ENCODE data around the gene CADM1.

The CADM1 gene

DNA sequence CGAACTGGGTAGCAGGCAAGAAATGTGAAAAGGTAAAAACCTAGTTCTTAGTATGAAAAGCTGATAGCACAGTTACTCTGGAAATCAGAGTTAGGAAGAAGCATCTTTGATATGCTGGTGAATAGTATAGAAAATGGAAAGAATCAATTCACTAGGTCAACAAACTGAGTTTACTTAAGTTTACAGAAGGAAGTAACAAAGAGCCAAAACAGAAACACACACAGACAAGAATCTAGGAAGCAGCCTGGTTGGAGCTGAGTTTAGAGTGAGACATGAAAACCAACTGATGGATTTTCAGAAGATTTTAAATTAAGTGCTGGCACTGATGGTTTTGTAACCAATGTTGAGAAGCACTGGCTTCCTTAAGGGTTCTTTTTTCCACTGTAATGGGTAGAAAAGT, 296.3 kb downstream of the CADM1 start:
- Histone ChIP-seq H3K27me3 (ENCODE audit: control insufficient read depth, insufficient read depth, low read length) (no peaks in the 10 kb centered on the region), H3K4me3 (ENCODE audit: low read depth, low read length) (no peak overlapping the region), H3K27ac (ENCODE audit: low read depth, low read length) (no peak overlapping the region), H3K9me3 (ENCODE audit: control insufficient read depth, insufficient read depth, low read length) (no peaks in the 10 kb centered on the region), H3K9ac (ENCODE audit: low read depth, low read length) (no peak overlapping the region), H3K36me3 (ENCODE audit: control insufficient read depth, insufficient read depth, low read length) (no peaks in the 10 kb centered on the region), H3K4me1 (ENCODE audit: control insufficient read depth, insufficient read depth, low read length) (peaks cover 20% of the 10 kb centered on the region)

DNA sequence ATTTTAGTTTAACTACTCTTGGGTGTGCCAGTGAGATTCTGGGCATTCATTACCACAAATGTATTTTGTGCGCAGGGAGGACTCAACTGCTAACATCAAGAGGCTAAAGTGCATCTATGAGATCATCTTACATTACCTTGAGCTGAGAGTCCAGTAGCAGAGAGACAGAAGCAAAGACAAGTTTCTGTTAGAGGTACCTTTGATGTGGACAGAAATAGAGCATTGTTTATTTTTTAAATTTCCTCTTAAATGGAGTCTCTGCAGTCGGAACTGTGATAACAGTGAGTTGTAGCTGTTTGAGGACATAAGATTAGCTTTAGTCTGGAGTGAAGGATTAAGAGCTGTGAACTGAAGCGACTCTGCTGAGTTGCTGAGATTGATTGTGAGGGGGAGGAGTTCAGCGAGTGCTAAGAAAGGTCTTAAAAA, 297.0 kb downstream of the CADM1 start:
- no peak overlapping the region for H3K4me3 ChIP-seq (ENCODE audit: low read depth, low read length)
- no peak overlapping the region for H3K27ac ChIP-seq (ENCODE audit: low read depth, low read length)

DNA sequence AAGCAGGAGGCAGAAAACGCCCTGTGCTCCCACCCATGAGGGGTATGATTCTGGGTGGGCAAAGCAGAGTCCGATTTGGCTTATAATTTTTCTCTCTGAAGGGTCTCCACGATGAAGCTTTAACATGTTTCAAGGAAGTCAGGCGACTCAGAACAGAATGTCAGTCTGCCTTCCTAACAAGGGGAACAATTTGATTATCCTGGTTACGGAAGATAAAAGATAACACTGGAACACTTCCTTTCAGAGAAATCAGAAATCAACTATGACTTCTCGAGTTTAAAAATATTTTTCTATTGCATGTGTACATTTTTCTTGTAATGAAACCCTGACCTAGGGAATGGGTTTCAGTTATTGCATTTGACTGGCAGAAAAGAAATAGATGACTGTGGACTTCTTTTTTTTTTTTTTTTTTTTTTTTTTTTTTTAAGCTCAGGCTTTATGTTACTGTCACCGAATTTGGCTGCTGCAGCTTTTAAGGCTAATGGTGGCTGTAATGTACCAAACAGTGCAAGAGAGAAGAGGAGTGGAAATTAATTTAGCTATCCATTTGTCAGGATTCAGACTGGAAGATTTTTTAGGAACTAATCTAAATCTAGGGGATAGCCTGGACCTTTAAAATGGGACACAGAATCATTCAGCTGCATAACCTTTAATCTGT, 297.7 kb downstream of the CADM1 start:
- Histone ChIP-seq H3K36me3 (ENCODE audit: control insufficient read depth, insufficient read depth, low read length) (no peaks in the 10 kb centered on the region), H3K9me3 (ENCODE audit: control insufficient read depth, insufficient read depth, low read length) (no peaks in the 10 kb centered on the region), H3K4me1 (ENCODE audit: control insufficient read depth, insufficient read depth, low read length) (peaks cover 29% of the 10 kb centered on the region), H3K9ac (ENCODE audit: low read depth, low read length) (no peak overlapping the region), H3K4me3 (ENCODE audit: low read depth, low read length) (no peak overlapping the region), H3K27me3 (ENCODE audit: control insufficient read depth, insufficient read depth, low read length) (no peaks in the 10 kb centered on the region), H3K27ac (ENCODE audit: low read depth, low read length) (no peak overlapping the region)

More for the DNA sequence above, 297.0 kb downstream of the CADM1 start:
- Histone ChIP-seq H3K36me3 (ENCODE audit: control insufficient read depth, insufficient read depth, low read length) (no peaks in the 10 kb centered on the region), H3K4me1 (ENCODE audit: control insufficient read depth, insufficient read depth, low read length) (peaks cover 27% of the 10 kb centered on the region), H3K27me3 (ENCODE audit: control insufficient read depth, insufficient read depth, low read length) (no peaks in the 10 kb centered on the region), H3K9ac (ENCODE audit: low read depth, low read length) (no peak overlapping the region), H3K9me3 (ENCODE audit: control insufficient read depth, insufficient read depth, low read length) (no peaks in the 10 kb centered on the region)

DNA sequence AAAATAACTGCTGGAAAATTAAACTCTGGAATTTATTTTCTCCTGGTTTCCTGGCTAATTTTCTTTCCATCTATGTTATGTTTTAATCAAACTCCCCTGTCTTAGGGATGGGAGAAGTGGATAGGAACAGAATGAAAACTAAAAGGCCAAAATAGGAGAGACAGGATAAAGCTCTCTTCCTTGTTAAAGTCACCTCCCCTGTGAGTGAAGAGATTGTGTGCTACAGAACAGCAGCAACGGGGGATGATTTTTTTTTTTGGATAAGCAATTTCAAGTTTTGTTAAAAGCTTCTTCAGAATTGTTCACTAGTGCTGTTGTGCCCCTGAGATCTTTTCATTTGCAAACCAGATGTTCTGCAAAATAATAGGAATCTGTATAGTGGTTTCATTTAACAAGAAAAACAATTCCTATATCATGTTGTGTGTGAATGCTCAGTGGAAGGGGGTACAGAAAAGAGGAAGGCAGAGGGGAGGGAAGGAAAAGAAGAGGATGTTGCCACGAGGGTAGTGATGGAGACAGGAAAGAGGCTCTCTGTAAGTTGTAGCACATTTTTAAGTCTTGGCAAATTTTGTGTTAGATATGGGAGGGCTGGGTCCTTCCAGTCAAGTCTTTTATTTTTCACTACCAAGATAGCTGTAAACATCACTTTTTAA, 301.2 kb downstream of the CADM1 start:
- Histone ChIP-seq H3K9ac (ENCODE audit: low read depth, low read length) (no peak overlapping the region), H3K4me3 (ENCODE audit: low read depth, low read length) (no peak overlapping the region), H3K27ac (ENCODE audit: low read depth, low read length) (peak overlapping the region; percentile 67), H3K9me3 (ENCODE audit: control insufficient read depth, insufficient read depth, low read length) (no peaks in the 10 kb centered on the region), H3K27me3 (ENCODE audit: control insufficient read depth, insufficient read depth, low read length) (no peaks in the 10 kb centered on the region), H3K36me3 (ENCODE audit: control insufficient read depth, insufficient read depth, low read length) (no peaks in the 10 kb centered on the region), H3K4me1 (ENCODE audit: control insufficient read depth, insufficient read depth, low read length) (peaks cover 35% of the 10 kb centered on the region)

DNA sequence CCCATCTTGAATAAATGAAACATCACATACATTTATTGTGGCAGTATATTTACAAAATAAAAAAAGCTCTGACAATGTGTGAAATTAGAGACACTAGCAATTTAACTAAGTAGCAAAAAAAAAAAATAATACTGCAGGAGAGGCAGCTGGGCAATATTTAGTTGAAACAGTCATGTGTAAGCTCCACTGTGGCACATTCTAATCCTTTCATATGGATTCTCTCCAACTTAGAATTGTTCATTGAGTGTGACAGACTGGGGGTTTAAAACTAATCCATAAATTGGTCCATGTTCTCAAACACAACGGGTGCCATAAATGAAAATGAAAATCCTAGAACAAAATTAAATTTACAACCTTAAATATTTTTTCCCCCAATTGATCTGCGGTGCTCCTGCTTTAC, 302.1 kb downstream of the CADM1 start:
- H3K4me1 ChIP-seq (ENCODE audit: control insufficient read depth, insufficient read depth, low read length) = peaks cover 35% of the 10 kb centered on the region
- no peaks in the 10 kb centered on the region for H3K9me3 ChIP-seq (ENCODE audit: control insufficient read depth, insufficient read depth, low read length)
- no peak overlapping the region for H3K9ac ChIP-seq (ENCODE audit: low read depth, low read length)
- no peaks in the 10 kb centered on the region for H3K36me3 ChIP-seq (ENCODE audit: control insufficient read depth, insufficient read depth, low read length)
- H3K4me3 ChIP-seq (ENCODE audit: low read depth, low read length) = no peak overlapping the region
- H3K27ac ChIP-seq (ENCODE audit: low read depth, low read length) = no peak overlapping the region
- no peaks in the 10 kb centered on the region for H3K27me3 ChIP-seq (ENCODE audit: control insufficient read depth, insufficient read depth, low read length)

DNA sequence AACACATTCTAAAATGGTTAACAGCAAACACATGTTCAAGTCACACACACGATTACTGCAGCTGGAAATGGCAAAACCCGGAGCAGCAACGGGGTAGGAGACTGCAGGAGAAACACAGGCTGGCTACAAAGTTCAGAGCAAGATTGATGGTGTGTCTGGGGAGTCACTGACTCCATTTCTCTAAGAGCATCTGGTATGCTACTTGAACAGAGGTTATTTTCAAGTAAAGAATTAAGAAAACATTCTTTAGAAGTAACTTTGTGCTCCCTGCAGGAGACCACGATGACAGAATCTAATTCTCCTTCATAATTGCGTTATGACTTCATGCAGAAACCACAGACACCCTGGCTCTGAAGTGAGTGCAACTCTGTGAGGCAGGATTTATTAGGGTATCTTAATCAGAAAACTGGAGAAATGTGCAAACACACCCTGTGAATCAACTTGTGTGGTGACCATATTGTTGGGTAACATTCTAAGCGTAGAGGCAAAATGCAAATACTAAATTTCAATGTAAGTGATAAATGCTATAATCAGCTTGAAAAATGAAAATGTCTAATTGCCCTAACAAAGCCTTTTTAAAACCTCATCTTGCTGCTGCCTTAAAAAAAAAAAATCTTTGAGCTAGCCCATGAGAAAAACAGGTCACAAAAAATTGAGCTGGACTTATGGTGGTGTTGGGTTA, 303.0 kb downstream of the CADM1 start:
- Histone ChIP-seq H3K9ac (ENCODE audit: low read depth, low read length) (no peak overlapping the region), H3K9me3 (ENCODE audit: control insufficient read depth, insufficient read depth, low read length) (no peaks in the 10 kb centered on the region)

DNA sequence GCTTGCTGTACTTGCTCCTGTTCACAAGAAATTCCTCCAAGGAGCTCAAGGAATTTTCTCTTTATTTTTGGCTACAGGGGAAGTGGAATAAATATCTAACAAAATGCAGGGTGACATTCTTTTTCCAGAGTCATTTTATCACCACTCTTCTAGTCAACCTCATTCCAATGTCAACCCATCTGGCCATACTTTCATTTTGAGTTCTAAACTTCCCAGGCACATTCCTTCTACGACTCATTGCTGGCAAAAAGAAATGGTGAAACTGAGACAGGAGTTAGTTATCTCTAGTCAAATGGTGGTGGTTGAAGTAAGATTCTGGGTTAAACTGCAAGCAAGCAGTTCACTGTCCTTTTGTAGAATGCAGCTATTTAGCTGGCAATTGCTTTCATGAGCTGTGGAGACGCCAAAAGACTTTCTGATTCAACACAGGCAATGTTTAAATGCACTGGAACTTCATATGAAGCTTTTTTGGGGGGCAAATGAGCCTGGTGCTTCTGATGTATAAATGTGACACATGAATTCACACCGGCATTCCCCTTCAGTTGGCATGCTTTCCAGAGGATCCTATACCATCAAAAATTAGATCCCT, 304.6 kb downstream of the CADM1 start:
- H3K27ac ChIP-seq (ENCODE audit: low read depth, low read length) = no peak overlapping the region
- no peaks in the 10 kb centered on the region for H3K36me3 ChIP-seq (ENCODE audit: control insufficient read depth, insufficient read depth, low read length)
- H3K4me1 ChIP-seq (ENCODE audit: control insufficient read depth, insufficient read depth, low read length) = peaks cover 34% of the 10 kb centered on the region
- no peaks in the 10 kb centered on the region for H3K27me3 ChIP-seq (ENCODE audit: control insufficient read depth, insufficient read depth, low read length)
- H3K9me3 ChIP-seq (ENCODE audit: control insufficient read depth, insufficient read depth, low read length) = no peaks in the 10 kb centered on the region
- H3K4me3 ChIP-seq (ENCODE audit: low read depth, low read length) = no peak overlapping the region
- no peak overlapping the region for H3K9ac ChIP-seq (ENCODE audit: low read depth, low read length)

More for the DNA sequence above, 303.0 kb downstream of the CADM1 start:
- H3K27ac ChIP-seq (ENCODE audit: low read depth, low read length) = no peak overlapping the region
- H3K36me3 ChIP-seq (ENCODE audit: control insufficient read depth, insufficient read depth, low read length) = no peaks in the 10 kb centered on the region
- no peak overlapping the region for H3K4me3 ChIP-seq (ENCODE audit: low read depth, low read length)
- H3K4me1 ChIP-seq (ENCODE audit: control insufficient read depth, insufficient read depth, low read length) = peaks cover 34% of the 10 kb centered on the region
- no peaks in the 10 kb centered on the region for H3K27me3 ChIP-seq (ENCODE audit: control insufficient read depth, insufficient read depth, low read length)

DNA sequence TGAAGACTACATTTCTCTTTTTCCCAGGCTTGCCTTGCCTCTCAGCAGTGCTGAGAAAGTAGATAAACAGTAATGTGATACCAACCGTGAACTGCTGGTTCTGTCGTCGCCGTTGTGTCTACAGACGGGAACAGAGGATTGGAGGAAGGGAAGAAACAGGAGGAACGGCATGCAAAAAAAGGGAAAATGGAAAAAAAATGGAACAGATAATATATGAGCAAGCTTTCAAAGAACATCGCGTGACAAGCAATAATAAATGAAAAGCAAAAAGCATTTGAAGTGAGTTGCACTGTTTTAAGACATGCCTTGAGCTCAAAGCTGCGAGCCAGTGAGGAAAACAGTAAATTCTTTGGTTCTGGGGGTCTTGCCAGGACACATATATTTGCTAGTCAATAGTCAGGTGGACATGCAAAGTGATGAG, 305.9 kb downstream of the CADM1 start:
- no peak overlapping the region for H3K27ac ChIP-seq (ENCODE audit: low read depth, low read length)
- no peaks in the 10 kb centered on the region for H3K27me3 ChIP-seq (ENCODE audit: control insufficient read depth, insufficient read depth, low read length)
- H3K4me3 ChIP-seq (ENCODE audit: low read depth, low read length) = no peak overlapping the region
- H3K4me1 ChIP-seq (ENCODE audit: control insufficient read depth, insufficient read depth, low read length) = peaks cover 31% of the 10 kb centered on the region
- no peaks in the 10 kb centered on the region for H3K9me3 ChIP-seq (ENCODE audit: control insufficient read depth, insufficient read depth, low read length)
- H3K9ac ChIP-seq (ENCODE audit: low read depth, low read length) = no peak overlapping the region
- H3K36me3 ChIP-seq (ENCODE audit: control insufficient read depth, insufficient read depth, low read length) = no peaks in the 10 kb centered on the region

DNA sequence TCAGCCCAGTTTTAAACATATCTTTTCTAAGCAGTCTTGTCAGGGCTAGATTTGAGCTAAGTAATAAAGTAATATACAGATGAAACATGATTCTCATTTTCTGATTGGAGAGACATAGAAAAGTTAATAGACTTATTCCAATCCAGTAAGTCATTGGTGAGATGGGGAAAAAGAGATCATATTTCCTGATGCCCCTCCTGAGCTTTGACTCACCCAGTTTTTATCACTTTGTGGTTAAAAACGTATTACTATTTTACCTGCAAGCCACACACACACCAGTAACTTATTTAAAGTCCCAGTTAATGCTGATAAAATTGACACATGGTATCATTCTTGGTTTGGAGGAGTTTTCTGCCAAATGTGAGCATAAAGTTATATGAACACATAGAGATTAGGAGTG, 306.8 kb downstream of the CADM1 start:
- Histone ChIP-seq H3K9me3 (ENCODE audit: control insufficient read depth, insufficient read depth, low read length) (no peaks in the 10 kb centered on the region), H3K4me3 (ENCODE audit: low read depth, low read length) (no peak overlapping the region), H3K27me3 (ENCODE audit: control insufficient read depth, insufficient read depth, low read length) (no peaks in the 10 kb centered on the region), H3K9ac (ENCODE audit: low read depth, low read length) (no peak overlapping the region), H3K4me1 (ENCODE audit: control insufficient read depth, insufficient read depth, low read length) (peaks cover 23% of the 10 kb centered on the region), H3K27ac (ENCODE audit: low read depth, low read length) (no peak overlapping the region), H3K36me3 (ENCODE audit: control insufficient read depth, insufficient read depth, low read length) (no peaks in the 10 kb centered on the region)

DNA sequence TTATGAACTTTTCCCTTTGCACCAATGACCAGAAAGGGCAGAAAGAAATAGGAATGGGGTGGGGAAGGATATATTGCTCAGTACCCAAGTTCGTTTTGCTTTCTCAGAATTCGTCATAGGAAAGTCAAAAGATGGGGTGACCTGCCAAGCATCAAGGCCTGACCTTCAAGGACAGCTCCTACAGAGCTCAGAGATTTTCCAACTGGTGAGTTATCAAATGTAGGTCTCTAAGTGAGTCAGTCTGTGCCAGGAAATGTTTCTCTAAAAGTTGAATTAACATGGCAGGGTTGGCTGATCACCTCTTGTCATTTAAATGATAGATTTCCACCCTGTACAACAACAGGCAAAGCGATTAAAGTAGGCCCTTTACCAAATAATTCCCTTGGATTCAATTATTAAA, 307.2 kb downstream of the CADM1 start:
- Histone ChIP-seq H3K4me1 (ENCODE audit: control insufficient read depth, insufficient read depth, low read length) (peaks cover 19% of the 10 kb centered on the region), H3K36me3 (ENCODE audit: control insufficient read depth, insufficient read depth, low read length) (no peaks in the 10 kb centered on the region), H3K27me3 (ENCODE audit: control insufficient read depth, insufficient read depth, low read length) (no peaks in the 10 kb centered on the region), H3K9ac (ENCODE audit: low read depth, low read length) (no peak overlapping the region), H3K9me3 (ENCODE audit: control insufficient read depth, insufficient read depth, low read length) (no peaks in the 10 kb centered on the region), H3K4me3 (ENCODE audit: low read depth, low read length) (no peak overlapping the region), H3K27ac (ENCODE audit: low read depth, low read length) (no peak overlapping the region)

DNA sequence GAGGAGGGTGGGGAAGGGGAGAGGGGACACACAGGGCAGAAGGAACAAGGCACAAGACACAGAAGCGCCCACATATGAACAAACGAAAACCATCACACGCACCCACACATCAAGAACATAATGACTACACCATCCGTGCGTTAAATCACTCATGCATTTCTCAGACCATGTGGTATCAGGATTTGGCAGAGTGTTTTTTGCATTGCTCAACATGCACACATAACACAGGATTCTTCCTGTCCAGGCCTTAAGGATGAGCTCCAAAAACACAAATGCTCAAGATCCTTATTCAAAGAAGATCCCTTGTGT, 309.5 kb downstream of the CADM1 start:
- H3K27me3 ChIP-seq (ENCODE audit: control insufficient read depth, insufficient read depth, low read length) = no peaks in the 10 kb centered on the region
- peaks cover 26% of the 10 kb centered on the region for H3K4me1 ChIP-seq (ENCODE audit: control insufficient read depth, insufficient read depth, low read length)
- H3K36me3 ChIP-seq (ENCODE audit: control insufficient read depth, insufficient read depth, low read length) = no peaks in the 10 kb centered on the region
- no peak overlapping the region for H3K4me3 ChIP-seq (ENCODE audit: low read depth, low read length)
- H3K9me3 ChIP-seq (ENCODE audit: control insufficient read depth, insufficient read depth, low read length) = no peaks in the 10 kb centered on the region
- no peak overlapping the region for H3K9ac ChIP-seq (ENCODE audit: low read depth, low read length)
- H3K27ac ChIP-seq (ENCODE audit: low read depth, low read length) = no peak overlapping the region
